Upper lobe of left lung (tissue), 6 donors: Measurements from ENCODE around the gene EYA2. TPM values are rescaled to one million over a fixed set of nuclear protein-coding genes. Genes with fewer than 3 reads are reported as not detected.

ENCODE experiments used
- ATAC-seq, 2 donors: fragments of 200-7000 bp; cut with Tn5 transposase; one replicate each; pipeline ENCODE4 v1.9.1; 2022; ENCODE audit warnings: mild to moderate bottlenecking in 2 of 2, moderate library complexity in 2 of 2; ENCODE audit not compliant: low FRiP score in 2 of 2
- DNase-seq, 2 donors: peaks; one replicate each; pipeline ENCODE4 v3.0.0-alpha.2; 2019 to 2020
- H3K27ac ChIP-seq, 4 donors: fragments of 200-600 bp; sonication (generic); one replicate each; pipeline ENCODE4 v1.5.1; 2016 to 2019
- H3K27me3 ChIP-seq, 4 donors: fragments of 200-600 bp; sonication (generic); one replicate each; pipeline ENCODE4 v1.5.1; 2017 to 2019
- H3K36me3 ChIP-seq, 4 donors: fragments of 200-600 bp; sonication (generic); one replicate each; pipeline ENCODE4 v1.5.1; 2016 to 2019
- H3K4me1 ChIP-seq, 4 donors: fragments of 200-600 bp; sonication (generic); one replicate each; pipeline ENCODE4 v1.5.1; 2018 to 2019
- H3K4me3 ChIP-seq, 4 donors: fragments of 200-600 bp; sonication (generic); one replicate each; pipeline ENCODE4 v1.5.1; 2017 to 2019; ENCODE audit warnings: mild to moderate bottlenecking in 2 of 4, moderate library complexity in 1 of 4
- H3K9me3 ChIP-seq, 4 donors: fragments of 200-600 bp; sonication (generic); one replicate each; pipeline ENCODE4 v1.5.1; 2018 to 2019
- CTCF ChIP-seq, 6 experiments: fragments of 450-650 bp in 4 of 6; fragments of 200-600 bp in 2 of 6; sonication (generic) in 2 of 6; IDR thresholded peaks; one replicate each; pipeline ENCODE4 v1.5.1; 2016 to 2019; ENCODE audit warnings: antibody characterized with exemption in 6 of 6
- EP300 ChIP-seq, 4 donors: sonication (generic); formaldehyde crosslinking; IDR thresholded peaks; one replicate each; pipeline ENCODE4 v1.5.1; 2017; ENCODE audit warnings: antibody characterized with exemption in 4 of 4, control low read depth in 2 of 4
- POLR2A ChIP-seq, 4 donors: fragments of 450-650 bp; IDR thresholded peaks; one replicate each; pipeline ENCODE4 v1.5.1; 2016 to 2017; ENCODE audit warnings: antibody characterized with exemption in 4 of 4, mild to moderate bottlenecking in 2 of 4
- POLR2AphosphoS5 ChIP-seq, 2 donors: sonication (generic); formaldehyde crosslinking; IDR thresholded peaks; one replicate each; pipeline ENCODE4 v1.5.1; 2017; ENCODE audit warnings: antibody characterized with exemption in 2 of 2
- WGBS, 2 donors: methylation state at CpG; one replicate each; pipeline ENCODE4 v1.1.5; 2017 to 2018; 5-methylcytosine and 5-hydroxymethylcytosine counted together
- total RNA-seq, 6 donors: library from RNA; depleted of rRNA in 4 of 6; stranded (reverse); fragments of >200 nt in 4 of 6; gene quantifications; one replicate each; pipeline versions ENCODE4 v1.1.0 to v1.2.1, GENCODE V29; 2016 to 2021
- donor health status: DM: no; HTN: no; CAD: no; lungs with moderate emphysema.
- donor health status: DM: no; HTN: yes; CAD: no; lungs with severe emphysema.

Gene EYA2
- total RNA-seq, 6 donors from 2014 or later, result 0.66 to 9.4 (median 3.0) TPM

- Histone ChIP-seq H3K36me3 (no peaks in the 10 kb centered on the region), H3K4me1 (peaks cover 0 to 12% (median 0%) of the 10 kb centered on the region in 4 donors), H3K27ac (peak overlapping the region in 1 of 4 donors; percentile 53), H3K9me3 (peaks cover 0 to 9% (median 5%) of the 10 kb centered on the region in 4 donors), H3K27me3 (peaks cover 0 to 15% (median 7%) of the 10 kb centered on the region in 4 donors), H3K4me3 (peak overlapping the region; percentile 16 to 44 (median 38))
- WGBS, 2 donors, result 2 to 4% methylated on average over 18 to 43 of the region's 65 CpGs
- TF ChIP-seq POLR2AphosphoS5 (IDR thresholded peaks at IDR 0.05) (no peak), CTCF (IDR thresholded peaks at IDR 0.05) (no peak), EP300 (IDR thresholded peaks at IDR 0.05) (no peak), POLR2A (IDR thresholded peaks at IDR 0.05) (no peak)
- DNase-seq (no peak), ATAC-seq (peak in 1 of 2 donors; percentile 56)
Measured at GRCh38 chr20:46894971-46895905, 595 bp downstream of the EYA2 start.

- TF ChIP-seq POLR2AphosphoS5 (IDR thresholded peaks at IDR 0.05) (no peak), EP300 (IDR thresholded peaks at IDR 0.05) (no peak), CTCF (IDR thresholded peaks at IDR 0.05) (no peak), POLR2A (IDR thresholded peaks at IDR 0.05) (no peak)
- DNase-seq (no peak), ATAC-seq (no peak)
- Histone ChIP-seq H3K27me3 (peaks cover 0 to 15% (median 7%) of the 10 kb centered on the region in 4 donors), H3K4me3 (peak overlapping the region in 3 of 4 donors; percentile 33 to 44 (median 43)), H3K4me1 (peaks cover 0 to 12% (median 0%) of the 10 kb centered on the region in 4 donors), H3K9me3 (peaks cover 0 to 4% (median 2%) of the 10 kb centered on the region in 4 donors), H3K36me3 (no peaks in the 10 kb centered on the region), H3K27ac (no peak overlapping the region)
- 7 to 13% methylated on average over 12 of the region's 12 CpGs for WGBS, 2 donors
Measured at GRCh38 chr20:46895906-46896242, 1.2 kb downstream of the EYA2 start.

DNA sequence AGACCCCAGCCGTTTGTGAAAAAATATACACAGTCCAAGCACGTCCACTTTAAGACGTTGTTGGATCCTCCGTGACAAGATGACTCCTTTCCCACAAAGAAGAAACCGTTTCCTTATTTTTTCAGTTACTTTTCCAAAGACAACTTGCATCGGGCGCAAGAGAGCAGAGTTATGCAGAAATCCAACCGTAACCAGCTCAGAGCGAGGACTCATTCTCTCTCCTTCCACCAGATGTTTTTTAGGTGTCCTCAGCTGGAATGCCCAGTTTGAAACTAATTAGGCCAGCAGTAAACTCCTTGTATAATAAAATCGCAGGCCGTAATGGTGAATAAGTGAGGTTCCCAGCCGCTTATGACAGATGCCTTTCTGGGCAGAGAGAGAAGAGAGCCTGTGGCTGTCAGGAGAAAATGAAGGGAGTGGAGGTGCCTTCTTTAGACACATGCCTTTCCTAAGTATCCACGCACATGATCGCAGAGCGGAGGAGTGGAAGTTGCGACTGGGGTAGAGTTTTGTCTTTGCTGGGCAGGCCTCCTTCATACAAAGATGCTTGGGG, 2.8 kb downstream of the EYA2 start:
- Histone ChIP-seq H3K9me3 (no peaks in the 10 kb centered on the region), H3K4me3 (no peak overlapping the region), H3K27me3 (peaks cover 0 to 15% (median 7%) of the 10 kb centered on the region in 4 donors), H3K36me3 (no peaks in the 10 kb centered on the region), H3K4me1 (peaks cover 0 to 12% (median 0%) of the 10 kb centered on the region in 4 donors), H3K27ac (no peak overlapping the region)
- WGBS, 2 donors, result 67 to 70% methylated on average over 16 of the region's 16 CpGs
- DNase-seq, result no peak
- ATAC-seq, result no peak
- no peak for TF ChIP-seq EP300 (IDR thresholded peaks at IDR 0.05)
- TF ChIP-seq POLR2A (IDR thresholded peaks at IDR 0.05), result no peak
- no peak for TF ChIP-seq POLR2AphosphoS5 (IDR thresholded peaks at IDR 0.05)

GRCh38 chr20:46898423-46898822, 3.8 kb downstream of the EYA2 start:
- 59 to 66% methylated on average over 7 of the region's 7 CpGs for WGBS, 2 donors
- no peak for ATAC-seq

More at GRCh38 chr20:46898423-46898822, 3.8 kb downstream of the EYA2 start:
- no peaks in the 10 kb centered on the region for H3K36me3 ChIP-seq
- peaks cover 0 to 15% (median 7%) of the 10 kb centered on the region in 4 donors for H3K27me3 ChIP-seq
- no peaks in the 10 kb centered on the region for H3K9me3 ChIP-seq
- DNase-seq, result no peak
- TF ChIP-seq CTCF (IDR thresholded peaks at IDR 0.05) (no peak), POLR2A (IDR thresholded peaks at IDR 0.05) (no peak), POLR2AphosphoS5 (IDR thresholded peaks at IDR 0.05) (no peak), EP300 (IDR thresholded peaks at IDR 0.05) (no peak)
- H3K4me1 ChIP-seq, result peaks cover 0 to 12% (median 0%) of the 10 kb centered on the region in 4 donors
- no peak overlapping the region for H3K27ac ChIP-seq
- H3K4me3 ChIP-seq, result no peak overlapping the region
